HepG2 (cell line): ENCODE data around the gene FNIP2. TPM values are rescaled to one million over a fixed set of nuclear protein-coding genes. Genes with fewer than 3 reads are reported as not detected.

Experiments
- ATF2 ChIP-seq: sonication (generic); formaldehyde crosslinking; IDR thresholded peaks from 2 replicates; pipeline ENCODE4 v1.4.0; 2020; ENCODE audit warnings: missing genetic modification reagents
- FOXA3 ChIP-seq: IDR thresholded peaks from 2 replicates; pipeline ENCODE4 v1.6.1; 2016; ENCODE audit warnings: missing genetic modification reagents, missing compliant biosample characterization
- FOXO1 ChIP-seq: sonication (generic); formaldehyde crosslinking; IDR thresholded peaks from 2 replicates; pipeline ENCODE4 v1.4.0; 2020; ENCODE audit warnings: missing genetic modification reagents
- GFI1 ChIP-seq: sonication (generic); formaldehyde crosslinking; IDR thresholded peaks from 2 replicates; pipeline ENCODE4 v1.5.0; 2020; ENCODE audit warnings: missing genetic modification reagents, mild to moderate bottlenecking, borderline replicate concordance
- HDAC2 ChIP-seq: sonication (generic); formaldehyde crosslinking; IDR thresholded peaks from 2 replicates; pipeline ENCODE4 v1.4.0; 2020; ENCODE audit warnings: missing genetic modification reagents
- HHEX ChIP-seq: IDR thresholded peaks from 2 replicates; pipeline ENCODE4 v1.6.1; 2016; ENCODE audit warnings: control low read depth
- HIC2 ChIP-seq: sonication (generic); formaldehyde crosslinking; IDR thresholded peaks from 2 replicates; pipeline ENCODE4 v1.9.0; 2022; ENCODE audit warnings: low read depth, missing genetic modification reagents
- IKZF5 ChIP-seq: IDR thresholded peaks from 2 replicates; pipeline ENCODE4 v1.6.1; 2018; ENCODE audit warnings: missing genetic modification reagents, mild to moderate bottlenecking, missing compliant biosample characterization
- SAP130 ChIP-seq: IDR thresholded peaks from 2 replicates; pipeline ENCODE4 v1.6.1; 2016; ENCODE audit warnings: low read depth
- SNAI1 ChIP-seq: sonication (generic); formaldehyde crosslinking; IDR thresholded peaks from 2 replicates; pipeline ENCODE4 v1.5.0; 2020; ENCODE audit warnings: mild to moderate bottlenecking, missing genetic modification reagents, borderline replicate concordance
- SOX13 ChIP-seq, 3 experiments: fragments of 450-650 bp in 1 of 3; sonication (generic) in 1 of 3; formaldehyde crosslinking in 1 of 3; IDR thresholded peaks in 2 of 3; conservative IDR thresholded peaks in 1 of 3; 2 replicates each; pipeline versions ENCODE4 v1.5.0 to v1.6.1; 2016 to 2020; ENCODE audit warnings: antibody characterized with exemption in 1 of 3, mild to moderate bottlenecking in 1 of 3, missing compliant biosample characterization in 1 of 3, missing genetic modification reagents in 1 of 3, moderate library complexity in 1 of 3
- SP5 ChIP-seq: IDR thresholded peaks from 2 replicates; pipeline ENCODE4 v1.6.1; 2016; ENCODE audit warnings: low read depth, borderline replicate concordance
- TBX2 ChIP-seq: sonication (generic); formaldehyde crosslinking; IDR thresholded peaks from 2 replicates; pipeline ENCODE4 v1.5.0; 2020; ENCODE audit warnings: missing genetic modification reagents, mild to moderate bottlenecking, borderline replicate concordance
- THRA ChIP-seq: sonication (generic); formaldehyde crosslinking; IDR thresholded peaks from 2 replicates; pipeline ENCODE4 v1.4.0; 2020; ENCODE audit warnings: missing genetic modification reagents, borderline replicate concordance
- ZBTB8A ChIP-seq: sonication (generic); formaldehyde crosslinking; IDR thresholded peaks from 2 replicates; pipeline ENCODE4 v1.4.0; 2020; ENCODE audit warnings: mild to moderate bottlenecking, low read depth, missing genetic modification reagents, borderline replicate concordance
- ZFP1 ChIP-seq: IDR thresholded peaks from 2 replicates; pipeline ENCODE4 v1.6.1; 2016
- ZNF264 ChIP-seq: sonication (generic); formaldehyde crosslinking; IDR thresholded peaks from 2 replicates; pipeline ENCODE4 v1.4.0; 2020; ENCODE audit warnings: missing genetic modification reagents
- ZNF432 ChIP-seq: sonication (generic); formaldehyde crosslinking; IDR thresholded peaks from 2 replicates; pipeline ENCODE4 v1.5.0; 2020; ENCODE audit warnings: missing genetic modification reagents, mild to moderate bottlenecking, borderline replicate concordance
- ZNF614 ChIP-seq: IDR thresholded peaks from 2 replicates; pipeline ENCODE4 v1.6.1; 2018; ENCODE audit warnings: missing biosample characterization, missing genetic modification reagents, inconsistent platforms, borderline replicate concordance
- ZNF766 ChIP-seq: sonication (generic); formaldehyde crosslinking; IDR thresholded peaks from 2 replicates; pipeline ENCODE4 v1.5.0; 2020; ENCODE audit warnings: missing genetic modification reagents, borderline replicate concordance
- ZNF788 ChIP-seq: sonication (generic); formaldehyde crosslinking; IDR thresholded peaks from 2 replicates; pipeline ENCODE4 v1.5.0; 2020; ENCODE audit warnings: mild to moderate bottlenecking, missing genetic modification reagents, borderline replicate concordance
- polyA plus RNA-seq, 8 experiments: library from polyadenylated mRNA; depleted of rRNA in 3 of 8; stranded (reverse) in 7 of 8; unstranded in 1 of 8; fragments of >200 nt; fragmentation: Illumina TruSeq in 4 of 8; extraction: Trizol in 4 of 8; gene quantifications; 2 replicates each; pipeline versions ENCODE4 v1.2.1 to v1.2.3, GENCODE V29; 2011 to 2016; ENCODE audit warnings: low read depth in 4 of 8, missing spikeins in 1 of 8, mixed read lengths in 1 of 8; ENCODE audit not compliant: insufficient read depth in 1 of 8
- total RNA-seq, 5 experiments: library from RNA; depleted of rRNA; stranded (reverse); fragments of >200 nt; fragmentation: Illumina TruSeq; extraction: Trizol; gene quantifications; 2 replicates each; pipeline ENCODE4 v1.2.3, GENCODE V29; 2016; ENCODE audit warnings: low read depth in 1 of 5
- TF ChIP-seq, protein P1 (sequence below): IDR thresholded peaks from 2 replicates; pipeline ENCODE4 v1.6.1; 2012; ENCODE audit warnings: inconsistent platforms
- TF ChIP-seq, protein P2 (sequence below): IDR thresholded peaks from 2 replicates; pipeline ENCODE4 v1.6.1; 2016

FNIP2 gene
- total and polyA plus RNA-seq, 2 of the 13 experiments (the other 11 are each of a cell fraction or from before 2014, with no cell fraction given): 15.5 to 21.0 TPM

DNA sequence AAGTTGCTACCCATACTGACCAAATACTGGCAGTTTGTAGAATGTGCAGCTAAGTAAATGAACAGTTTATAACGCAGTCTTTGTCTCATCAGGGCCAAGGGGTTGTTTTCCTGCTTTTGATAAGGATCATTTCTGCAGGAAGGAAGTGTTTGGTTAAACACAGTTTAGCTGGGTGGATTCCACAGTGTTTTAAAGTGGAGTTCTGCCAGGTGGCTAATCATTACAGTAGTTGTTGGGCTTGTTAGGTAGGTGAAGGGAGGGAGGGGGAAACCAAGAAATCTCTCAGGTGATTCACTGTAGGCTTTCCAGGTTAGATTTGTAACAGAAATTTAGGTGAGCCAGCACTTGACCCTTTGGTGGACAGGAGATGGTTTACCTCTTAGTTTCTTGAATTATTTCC, 58.1 kb downstream of the FNIP2 start (continued):
- TF ChIP-seq SOX13 (IDR thresholded peaks at IDR 0.05): peak; percentile 39; the same call in 1 of the 2 replicates
- TF ChIP-seq SOX13 (CRISPR knock-in tag; conservative IDR thresholded peaks at IDR 0.05 in 1 of 2, IDR thresholded peaks at IDR 0.05 in 1 of 2): peak in 1 of 2 experiments; percentile 90; a peak in 2 of 4 replicates
- peak; percentile 91 for TF ChIP-seq TBX2
- TF ChIP-seq FOXA3 (CRISPR knock-in tag): peak; percentile 88
- no peak for TF ChIP-seq ZBTB8A (CRISPR knock-in tag)
- TF ChIP-seq IKZF5 (CRISPR knock-in tag): peak; percentile 64; the same call in 1 of the 2 replicates
- peak; percentile 79; the same call in 1 of the 2 replicates for TF ChIP-seq ZFP1
- no peak for TF ChIP-seq ZNF432
- no peak for TF ChIP-seq SNAI1 (CRISPR knock-in tag)
- TF ChIP-seq ZNF614 (CRISPR knock-in tag): peak; percentile 91
- TF ChIP-seq SAP130 (CRISPR knock-in tag): peak; percentile 81
- TF ChIP-seq, protein P1, sequence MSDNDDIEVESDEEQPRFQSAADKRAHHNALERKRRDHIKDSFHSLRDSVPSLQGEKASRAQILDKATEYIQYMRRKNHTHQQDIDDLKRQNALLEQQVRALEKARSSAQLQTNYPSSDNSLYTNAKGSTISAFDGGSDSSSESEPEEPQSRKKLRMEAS: no peak
- peak; percentile 53; the same call in 1 of the 2 replicates for TF ChIP-seq SP5 (CRISPR knock-in tag)
- peak; percentile 39; the same call in 1 of the 2 replicates for TF ChIP-seq ATF2
- TF ChIP-seq ZNF788: peak; percentile 51; the same call in 1 of the 2 replicates
- TF ChIP-seq GFI1: peak; percentile 26; the same call in 1 of the 2 replicates
- TF ChIP-seq, protein P2, sequence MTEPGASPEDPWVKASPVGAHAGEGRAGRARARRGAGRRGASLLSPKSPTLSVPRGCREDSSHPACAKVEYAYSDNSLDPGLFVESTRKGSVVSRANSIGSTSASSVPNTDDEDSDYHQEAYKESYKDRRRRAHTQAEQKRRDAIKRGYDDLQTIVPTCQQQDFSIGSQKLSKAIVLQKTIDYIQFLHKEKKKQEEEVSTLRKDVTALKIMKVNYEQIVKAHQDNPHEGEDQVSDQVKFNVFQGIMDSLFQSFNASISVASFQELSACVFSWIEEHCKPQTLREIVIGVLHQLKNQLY (CRISPR knock-in tag): peak; percentile 90
- 0 out of 2 replicates have a peak, but pooled peaks have one; percentile 61 for TF ChIP-seq HHEX (CRISPR knock-in tag)
- TF ChIP-seq HDAC2 (CRISPR knock-in tag): peak; percentile 93
- no peak for TF ChIP-seq THRA (CRISPR knock-in tag)
- TF ChIP-seq FOXO1 (CRISPR knock-in tag): peak; percentile 95
- TF ChIP-seq ZNF766 (CRISPR knock-in tag): no peak
- TF ChIP-seq ZNF264 (CRISPR knock-in tag): peak; percentile 31; the same call in 1 of the 2 replicates
- TF ChIP-seq HIC2 (CRISPR knock-in tag): 0 out of 2 replicates have a peak, but pooled peaks have one; percentile 58
